Measurements from ENCODE around the gene GPLD1.

Gene GPLD1

GRCh38 chr6:24410622-24411021, 78.8 kb downstream of the GPLD1 start:
- no peaks in the 10 kb centered on the region for H3K27me3 ChIP-seq (ENCODE audit: insufficient read depth, poor library complexity, severe bottlenecking)
- H3K27ac ChIP-seq (ENCODE audit: poor library complexity, severe bottlenecking), result no peak overlapping the region
- no peak for ATAC-seq (ENCODE audit: low read depth)
- no peak overlapping the region for H3K4me3 ChIP-seq (ENCODE audit: severe bottlenecking)
- no peak for DNase-seq (ENCODE audit: low spot score)
- no peaks in the 10 kb centered on the region for H3K4me1 ChIP-seq (ENCODE audit: insufficient read depth, poor library complexity, severe bottlenecking)
- peaks cover 86% of the 10 kb centered on the region for H3K36me3 ChIP-seq (ENCODE audit: low read depth)
- no peak for TF ChIP-seq CTCF (IDR thresholded peaks at IDR 0.05; ENCODE audit: poor library complexity, severe bottlenecking)
- no peaks in the 10 kb centered on the region for H3K9me3 ChIP-seq (ENCODE audit: severe bottlenecking)

GRCh38 chr6:24408719-24409410, 80.5 kb downstream of the GPLD1 start:
- no peak for DNase-seq (ENCODE audit: low spot score)
- Histone ChIP-seq H3K27ac (ENCODE audit: poor library complexity, severe bottlenecking) (no peak overlapping the region), H3K4me1 (ENCODE audit: insufficient read depth, poor library complexity, severe bottlenecking) (peaks cover 6% of the 10 kb centered on the region), H3K27me3 (ENCODE audit: insufficient read depth, poor library complexity, severe bottlenecking) (no peaks in the 10 kb centered on the region), H3K4me3 (ENCODE audit: severe bottlenecking) (no peak overlapping the region), H3K36me3 (ENCODE audit: low read depth) (peaks cover 88% of the 10 kb centered on the region), H3K9me3 (ENCODE audit: severe bottlenecking) (no peaks in the 10 kb centered on the region)
- no peak for ATAC-seq (ENCODE audit: low read depth)
- no peak for TF ChIP-seq CTCF (IDR thresholded peaks at IDR 0.05; ENCODE audit: poor library complexity, severe bottlenecking)

GRCh38 chr6:24405262-24405661, 84.1 kb downstream of the GPLD1 start:
- Histone ChIP-seq H3K27ac (ENCODE audit: poor library complexity, severe bottlenecking) (no peak overlapping the region), H3K36me3 (ENCODE audit: low read depth) (peaks cover 58% of the 10 kb centered on the region), H3K4me1 (ENCODE audit: insufficient read depth, poor library complexity, severe bottlenecking) (peaks cover 6% of the 10 kb centered on the region), H3K27me3 (ENCODE audit: insufficient read depth, poor library complexity, severe bottlenecking) (no peaks in the 10 kb centered on the region), H3K4me3 (ENCODE audit: severe bottlenecking) (no peak overlapping the region), H3K9me3 (ENCODE audit: severe bottlenecking) (no peaks in the 10 kb centered on the region)
- ATAC-seq (ENCODE audit: low read depth), result no peak
- no peak for DNase-seq (ENCODE audit: low spot score)
- TF ChIP-seq CTCF (IDR thresholded peaks at IDR 0.05; ENCODE audit: poor library complexity, severe bottlenecking), result no peak

GRCh38 chr6:24403501-24403824, 85.9 kb downstream of the GPLD1 start:
- peaks cover 6% of the 10 kb centered on the region for H3K4me1 ChIP-seq (ENCODE audit: insufficient read depth, poor library complexity, severe bottlenecking)
- H3K36me3 ChIP-seq (ENCODE audit: low read depth), result peaks cover 40% of the 10 kb centered on the region
- no peaks in the 10 kb centered on the region for H3K9me3 ChIP-seq (ENCODE audit: severe bottlenecking)
- H3K4me3 ChIP-seq (ENCODE audit: severe bottlenecking), result peak overlapping the region; percentile 71
- no peak for DNase-seq (ENCODE audit: low spot score)
- peak overlapping the region; percentile 19 for H3K27ac ChIP-seq (ENCODE audit: poor library complexity, severe bottlenecking)
- peak; percentile 3; the same call in 2 of the 3 replicates for ATAC-seq (ENCODE audit: low read depth)
- no peaks in the 10 kb centered on the region for H3K27me3 ChIP-seq (ENCODE audit: insufficient read depth, poor library complexity, severe bottlenecking)
- no peak for TF ChIP-seq CTCF (IDR thresholded peaks at IDR 0.05; ENCODE audit: poor library complexity, severe bottlenecking)

- H3K27me3 ChIP-seq (ENCODE audit: insufficient read depth, poor library complexity, severe bottlenecking), result no peaks in the 10 kb centered on the region
- peaks cover 35% of the 10 kb centered on the region for H3K36me3 ChIP-seq (ENCODE audit: low read depth)
- H3K4me1 ChIP-seq (ENCODE audit: insufficient read depth, poor library complexity, severe bottlenecking), result peaks cover 6% of the 10 kb centered on the region
- H3K4me3 ChIP-seq (ENCODE audit: severe bottlenecking), result peak within 1 kb of the TSS; percentile 71
- TF ChIP-seq CTCF (IDR thresholded peaks at IDR 0.05; ENCODE audit: poor library complexity, severe bottlenecking), result no peak
- peak within 1 kb of the TSS; percentile 19 for H3K27ac ChIP-seq (ENCODE audit: poor library complexity, severe bottlenecking)
- no peaks in the 10 kb centered on the region for H3K9me3 ChIP-seq (ENCODE audit: severe bottlenecking)
- ATAC-seq (ENCODE audit: low read depth) (peak; percentile 98), DNase-seq (ENCODE audit: low spot score) (peak; percentile 92)
Observed at GRCh38 chr6:24402697-24403500, 86.5 kb downstream of the GPLD1 start, which contains the start of gene MRS2. Gene MRS2, plus strand, starts transcription at chr6:24402936. Its CDS starts 111 bp downstream, at chr6:24403047.
